Fibroblast of lung (primary cell): ENCODE data around the gene NAT8L. TPM values are rescaled to one million over a fixed set of nuclear protein-coding genes. Genes with fewer than 3 reads are reported as not detected.

ENCODE experiments used
- DNase-seq, 2 donors: peaks; one replicate each; pipeline versions ENCODE4 v3.0.0 to v3.0.0-alpha.2; 2010; ENCODE audit warnings: low read depth in 2 of 2
- H2AFZ ChIP-seq: 2 replicates; pipeline ENCODE4 v1.5.1; 2012; ENCODE audit warnings: low read length, control low read depth, inconsistent platforms
- H3K27ac ChIP-seq: 2 replicates; pipeline ENCODE4 v1.5.1; 2011; ENCODE audit warnings: low read length, control low read depth; ENCODE audit not compliant: insufficient read depth
- H3K27me3 ChIP-seq: 2 replicates; pipeline ENCODE4 v1.5.1; 2011; ENCODE audit warnings: mild to moderate bottlenecking, low read length; ENCODE audit not compliant: control insufficient read depth, insufficient read depth
- H3K36me3 ChIP-seq: 2 replicates; pipeline ENCODE4 v1.5.1; 2011; ENCODE audit warnings: low read length; ENCODE audit not compliant: control insufficient read depth, insufficient read depth
- H3K4me1 ChIP-seq: 2 replicates; pipeline ENCODE4 v1.5.1; 2011; ENCODE audit warnings: low read length; ENCODE audit not compliant: control insufficient read depth, insufficient read depth; ENCODE audit errors: extremely low read depth
- H3K4me2 ChIP-seq: 2 replicates; pipeline ENCODE4 v1.5.1; 2011; ENCODE audit warnings: low read length, control low read depth; ENCODE audit not compliant: insufficient read depth; ENCODE audit errors: extremely low read depth
- H3K4me3 ChIP-seq, 4 experiments: fragments of 200-600 bp in 1 of 4; sonication (generic) in 1 of 4; replicated peaks in 1 of 4; 2 replicates each; pipeline ENCODE4 v1.5.1; 2011 to 2016; ENCODE audit warnings: low read length in 4 of 4, low read depth in 3 of 4, mild to moderate bottlenecking in 3 of 4, control low read depth in 2 of 4, inconsistent platforms in 1 of 4, mixed read lengths in 1 of 4; ENCODE audit not compliant: insufficient read depth in 1 of 4; ENCODE audit errors: control extremely low read depth in 1 of 4
- H3K79me2 ChIP-seq: 2 replicates; pipeline ENCODE4 v1.5.1; 2012; ENCODE audit warnings: mild to moderate bottlenecking, low read length, inconsistent platforms; ENCODE audit not compliant: control insufficient read depth, insufficient read depth
- H3K9ac ChIP-seq: 2 replicates; pipeline ENCODE4 v1.5.1; 2011; ENCODE audit warnings: mild to moderate bottlenecking, low read length, control low read depth; ENCODE audit not compliant: insufficient read depth
- H3K9me3 ChIP-seq: 2 replicates; pipeline ENCODE4 v1.5.1; 2012; ENCODE audit warnings: low read depth, low read length; ENCODE audit not compliant: control insufficient read depth, insufficient read depth
- H4K20me1 ChIP-seq: 2 replicates; pipeline ENCODE4 v1.5.1; 2011; ENCODE audit warnings: low read length; ENCODE audit not compliant: control insufficient read depth, insufficient read depth; ENCODE audit errors: extremely low read depth
- EZH2 ChIP-seq: IDR thresholded peaks from 2 replicates; pipeline ENCODE4 v1.5.1; 2012; ENCODE audit warnings: low read length, control low read depth, mild to moderate bottlenecking; ENCODE audit errors: missing control alignments
- polyA plus RNA-seq, 2 donors: library from polyadenylated mRNA; depleted of rRNA in 1 of 2; stranded (reverse) in 1 of 2; unstranded in 1 of 2; fragments of >200 nt; gene quantifications; 2 replicates each; pipeline ENCODE4 v1.2.1, GENCODE V29; 2011 to 2012; ENCODE audit warnings: missing spikeins in 1 of 2
- total RNA-seq: library from RNA; depleted of rRNA; stranded (reverse); fragments of >200 nt; gene quantifications from 2 replicates; pipeline ENCODE4 v1.2.1, GENCODE V29; 2014
- TF ChIP-seq, protein P1 (sequence below), 2 donors: IDR thresholded peaks in 1 of 2; conservative IDR thresholded peaks in 1 of 2; 1 replicate in 1 of 2; 2 replicates in 1 of 2; pipeline ENCODE4 v1.5.1; 2011 to 2012; ENCODE audit warnings: low read length in 2 of 2, control low read depth in 1 of 2, inconsistent platforms in 1 of 2, low read depth in 1 of 2, mild to moderate bottlenecking in 1 of 2

Gene NAT8L
- total and polyA plus RNA-seq, 2 donors (not counting 1 experiment from before 2014, with no cell fraction given), result 0.01 to 0.17 TPM

DNA sequence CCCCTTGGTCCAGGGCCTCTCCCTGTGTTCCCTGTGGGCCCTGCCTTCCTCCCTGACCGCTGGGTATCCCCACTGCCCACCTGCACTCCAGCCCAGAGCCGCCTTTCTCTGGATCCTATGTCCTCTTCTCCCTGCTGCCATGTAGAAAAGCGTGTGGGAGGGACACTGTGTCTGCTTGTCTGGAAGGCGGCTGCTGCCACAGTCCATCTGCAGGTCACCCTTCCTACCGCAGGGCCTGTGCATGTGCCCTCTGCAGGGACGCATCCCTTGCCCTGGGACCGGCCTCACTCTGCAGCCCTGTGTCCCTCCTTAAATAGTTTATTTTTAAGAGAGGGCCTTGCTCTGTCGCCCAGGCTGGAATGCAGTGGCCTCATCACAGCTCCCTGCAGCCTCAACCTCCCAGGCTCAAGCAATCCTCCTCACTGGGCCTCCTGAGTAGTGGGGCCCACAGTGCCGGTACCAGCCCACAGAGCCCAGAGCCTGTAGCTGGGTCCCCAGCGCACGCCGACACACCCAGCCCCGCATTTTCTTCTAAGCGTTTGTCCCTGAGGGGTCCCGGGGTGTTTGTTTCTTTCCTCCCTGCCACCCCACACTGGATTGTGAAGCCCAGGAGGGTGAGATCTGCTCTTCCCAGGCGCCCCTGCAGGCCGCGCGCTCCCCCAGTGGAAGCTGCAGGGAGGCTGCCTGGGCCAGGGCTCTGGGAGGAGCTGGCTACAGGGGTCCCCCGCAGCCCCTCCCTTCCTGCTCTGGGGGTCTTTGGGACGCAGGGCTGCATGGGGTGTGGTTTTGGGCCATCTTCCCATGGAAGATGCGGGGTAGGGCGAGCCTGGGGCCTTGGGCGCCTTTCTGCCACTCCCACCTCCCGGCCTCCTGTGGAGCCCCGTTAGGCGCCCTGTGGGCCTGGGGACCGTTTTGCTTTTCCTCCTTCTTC lies 12.8 kb upstream of the NAT8L start:
- Histone ChIP-seq H3K9ac (no peak overlapping the region), H3K36me3 (no peaks in the 10 kb centered on the region), H2AFZ (no peak overlapping the region), H3K4me3 (no peak overlapping the region), H3K27ac (no peak overlapping the region), H3K4me2 (no peak overlapping the region), H3K9me3 (no peaks in the 10 kb centered on the region), H4K20me1 (no peaks in the 10 kb centered on the region), H3K79me2 (no peaks in the 10 kb centered on the region), H3K4me1 (peaks cover 2% of the 10 kb centered on the region), H3K27me3 (no peaks in the 10 kb centered on the region)
- no peak for DNase-seq
- TF ChIP-seq, protein P1, sequence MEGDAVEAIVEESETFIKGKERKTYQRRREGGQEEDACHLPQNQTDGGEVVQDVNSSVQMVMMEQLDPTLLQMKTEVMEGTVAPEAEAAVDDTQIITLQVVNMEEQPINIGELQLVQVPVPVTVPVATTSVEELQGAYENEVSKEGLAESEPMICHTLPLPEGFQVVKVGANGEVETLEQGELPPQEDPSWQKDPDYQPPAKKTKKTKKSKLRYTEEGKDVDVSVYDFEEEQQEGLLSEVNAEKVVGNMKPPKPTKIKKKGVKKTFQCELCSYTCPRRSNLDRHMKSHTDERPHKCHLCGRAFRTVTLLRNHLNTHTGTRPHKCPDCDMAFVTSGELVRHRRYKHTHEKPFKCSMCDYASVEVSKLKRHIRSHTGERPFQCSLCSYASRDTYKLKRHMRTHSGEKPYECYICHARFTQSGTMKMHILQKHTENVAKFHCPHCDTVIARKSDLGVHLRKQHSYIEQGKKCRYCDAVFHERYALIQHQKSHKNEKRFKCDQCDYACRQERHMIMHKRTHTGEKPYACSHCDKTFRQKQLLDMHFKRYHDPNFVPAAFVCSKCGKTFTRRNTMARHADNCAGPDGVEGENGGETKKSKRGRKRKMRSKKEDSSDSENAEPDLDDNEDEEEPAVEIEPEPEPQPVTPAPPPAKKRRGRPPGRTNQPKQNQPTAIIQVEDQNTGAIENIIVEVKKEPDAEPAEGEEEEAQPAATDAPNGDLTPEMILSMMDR (conservative IDR thresholded peaks at IDR 0.05 in 1 of 2, IDR thresholded peaks at IDR 0.05 in 1 of 2; ENCODE audit: low read depth in 1 of 2, low read length in 2 of 2), result no peak
- TF ChIP-seq EZH2, result no peak

DNA sequence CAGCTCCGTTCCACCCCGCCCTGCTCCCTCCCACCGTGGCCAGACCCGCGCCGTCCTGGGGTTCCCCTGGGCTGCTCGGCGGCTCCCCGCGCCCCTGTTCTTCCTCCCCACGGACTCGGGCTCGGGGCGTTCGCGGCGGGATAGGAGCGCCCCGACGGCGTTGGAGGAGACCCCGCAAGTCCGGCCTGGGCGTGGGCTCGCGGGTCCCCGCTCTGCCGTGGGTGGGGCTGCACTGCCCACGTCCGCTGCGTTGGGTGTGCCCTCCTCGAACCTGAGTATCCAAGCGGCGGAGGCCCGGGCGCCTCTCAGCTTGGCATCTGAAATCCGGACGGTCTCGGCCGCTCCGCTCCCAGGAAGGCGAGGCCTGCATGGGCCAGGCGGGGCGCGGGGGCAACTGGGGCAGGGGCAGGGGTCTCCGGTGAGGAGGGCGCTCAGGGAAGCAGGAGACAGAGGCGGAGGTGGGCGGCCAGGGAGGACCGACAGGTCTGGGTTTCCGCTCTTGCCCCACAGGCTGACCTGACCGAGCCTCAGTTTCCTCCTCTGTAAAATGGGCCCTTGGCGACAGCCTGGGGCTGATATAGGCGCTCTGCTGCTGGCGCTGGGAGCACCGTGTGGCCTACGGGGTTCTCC lies 12.0 kb upstream of the NAT8L start:
- TF ChIP-seq EZH2, result no peak
- TF ChIP-seq, protein P1 (conservative IDR thresholded peaks at IDR 0.05 in 1 of 2, IDR thresholded peaks at IDR 0.05 in 1 of 2; ENCODE audit: low read depth in 1 of 2, low read length in 2 of 2), result no peak
- DNase-seq, result no peak
- H3K4me2 ChIP-seq, result no peak overlapping the region

DNA sequence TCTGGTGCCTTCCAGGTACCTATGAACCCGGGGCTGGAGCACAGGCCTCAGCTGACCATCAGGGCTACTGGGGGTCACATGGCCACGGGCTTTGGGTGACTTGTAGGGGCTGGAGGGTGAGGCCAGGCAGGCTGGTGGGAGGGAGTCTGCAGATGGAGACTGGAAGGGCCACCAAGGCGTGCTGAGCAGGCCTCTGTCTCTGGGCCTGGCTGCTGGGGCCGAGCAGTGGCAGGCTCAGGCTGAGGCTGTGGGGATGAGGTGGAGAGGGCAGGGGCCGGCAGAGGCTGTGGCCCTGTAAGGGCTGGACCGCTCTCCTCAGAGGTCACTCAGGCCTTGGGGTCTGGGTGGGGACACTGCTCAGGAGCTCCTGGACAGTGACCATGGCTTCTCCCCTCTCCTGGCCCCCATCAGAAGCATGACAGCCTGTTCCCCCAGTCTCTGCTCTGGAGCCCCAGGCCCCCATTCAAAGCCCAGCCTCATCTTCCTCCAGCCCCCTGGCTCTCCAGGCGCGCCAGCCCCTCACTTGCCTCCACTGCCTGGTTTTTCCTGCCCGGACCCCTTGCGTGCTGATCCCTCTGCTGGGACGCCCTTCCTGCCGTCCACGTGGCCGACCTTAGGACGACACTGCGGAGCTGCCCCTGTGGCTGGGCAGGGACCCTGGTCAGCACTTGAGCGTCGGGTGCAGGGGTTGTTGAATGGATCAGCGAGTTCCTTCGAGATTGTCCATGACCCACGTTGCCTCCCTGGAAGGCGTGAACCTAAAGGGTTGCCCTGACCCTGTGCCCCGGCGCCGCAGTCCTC lies 11.1 kb upstream of the NAT8L start:
- no peak overlapping the region for H3K4me3 ChIP-seq
- no peak overlapping the region for H3K9ac ChIP-seq
- no peaks in the 10 kb centered on the region for H3K36me3 ChIP-seq
- no peak overlapping the region for H3K27ac ChIP-seq
- H3K4me1 ChIP-seq, result no peaks in the 10 kb centered on the region
- H3K4me2 ChIP-seq, result no peak overlapping the region
- no peaks in the 10 kb centered on the region for H3K27me3 ChIP-seq
- TF ChIP-seq EZH2, result no peak
- TF ChIP-seq, protein P1 (conservative IDR thresholded peaks at IDR 0.05 in 1 of 2, IDR thresholded peaks at IDR 0.05 in 1 of 2; ENCODE audit: low read depth in 1 of 2, low read length in 2 of 2), result no peak
- no peaks in the 10 kb centered on the region for H3K79me2 ChIP-seq
- no peaks in the 10 kb centered on the region for H4K20me1 ChIP-seq
- DNase-seq, result no peak
- no peak overlapping the region for H2AFZ ChIP-seq
- H3K9me3 ChIP-seq, result no peaks in the 10 kb centered on the region

More for the DNA sequence above, 12.0 kb upstream of the NAT8L start:
- no peak overlapping the region for H3K27ac ChIP-seq
- no peak overlapping the region for H3K9ac ChIP-seq
- H4K20me1 ChIP-seq, result no peaks in the 10 kb centered on the region
- H3K4me3 ChIP-seq, result no peak overlapping the region
- no peaks in the 10 kb centered on the region for H3K9me3 ChIP-seq
- H2AFZ ChIP-seq, result no peak overlapping the region
- H3K79me2 ChIP-seq, result no peaks in the 10 kb centered on the region
- H3K4me1 ChIP-seq, result no peaks in the 10 kb centered on the region
- no peaks in the 10 kb centered on the region for H3K27me3 ChIP-seq
- H3K36me3 ChIP-seq, result no peaks in the 10 kb centered on the region
